Lower lobe of right lung (tissue), 2 donors: ENCODE results near the gene PKM. TPM values are rescaled to one million over a fixed set of nuclear protein-coding genes. Genes with fewer than 3 reads are reported as not detected.

Source experiments
- ATAC-seq, 2 donors: fragments of 200-7000 bp; cut with Tn5 transposase; one replicate each; pipeline ENCODE4 v1.9.1; 2020 to 2022; ENCODE audit warnings: mild to moderate bottlenecking in 2 of 2, moderate library complexity in 2 of 2
- DNase-seq: peaks from one replicate; pipeline ENCODE4 v3.0.0-alpha.2; 2020
- H3K27ac ChIP-seq: fragments of 200-600 bp; one replicate; pipeline ENCODE4 v1.8.0; 2022
- H3K27me3 ChIP-seq: fragments of 200-600 bp; one replicate; pipeline ENCODE4 v1.8.0; 2022; ENCODE audit warnings: low read depth
- H3K36me3 ChIP-seq: fragments of 200-600 bp; one replicate; pipeline ENCODE4 v1.8.0; 2022; ENCODE audit warnings: mild to moderate bottlenecking
- H3K4me1 ChIP-seq: fragments of 200-600 bp; one replicate; pipeline ENCODE4 v1.8.0; 2022
- H3K4me3 ChIP-seq: fragments of 200-600 bp; one replicate; pipeline ENCODE4 v1.8.0; 2022; ENCODE audit warnings: mild to moderate bottlenecking
- H3K9me3 ChIP-seq: fragments of 200-600 bp; one replicate; pipeline ENCODE4 v1.8.0; 2022
- CTCF ChIP-seq: fragments of 200-600 bp; IDR thresholded peaks from one replicate; pipeline ENCODE4 v1.8.0; 2022; ENCODE audit warnings: antibody characterized with exemption, mild to moderate bottlenecking
- intact Hi-C: fragments of 100-400 bp; cut with DNase I; formaldehyde crosslinking; loops from one replicate; pipeline ENCODE4 v1.11.0; 2022
- total RNA-seq: library from RNA; stranded (reverse); fragmentation: NEBNext Ultra II Directional; extraction: Animal tissue kit (Norgen Biotek cat#: 25700); gene quantifications from one replicate; pipeline ENCODE4 v1.2.1, GENCODE V29; 2021
- donor health status: DM: no; HTN: yes; CAD: no; lungs with severe emphysema.

PKM gene
- total RNA-seq, 1 donor from 2014 or later, result 443 TPM

- peak overlapping the region; percentile 27 for H3K27ac ChIP-seq
- DNase-seq (no peak), ATAC-seq (no peak)
- H3K27me3 ChIP-seq, result peaks cover 9% of the 10 kb centered on the region
- peaks cover 78% of the 10 kb centered on the region for H3K36me3 ChIP-seq
- H3K9me3 ChIP-seq, result no peaks in the 10 kb centered on the region
- intact Hi-C loops, result no loop called here
- no peak for TF ChIP-seq CTCF
- peaks cover 34% of the 10 kb centered on the region for H3K4me1 ChIP-seq
- no peak overlapping the region for H3K4me3 ChIP-seq
Observed at GRCh38 chr15:72201391-72201921, 29.5 kb downstream of the PKM start.

GRCh38 chr15:72200395-72201237 lies 30.4 kb downstream of the PKM start:
- Histone ChIP-seq H3K4me3 (no peak overlapping the region), H3K27me3 (peaks cover 12% of the 10 kb centered on the region), H3K4me1 (peaks cover 37% of the 10 kb centered on the region), H3K36me3 (peaks cover 69% of the 10 kb centered on the region), H3K27ac (no peak overlapping the region), H3K9me3 (no peaks in the 10 kb centered on the region)
- no peak for TF ChIP-seq CTCF
- ATAC-seq, result no peak
- no peak for DNase-seq
- intact Hi-C loops, result no loop called here

- ATAC-seq (peak; percentile 69 to 72), DNase-seq (peak; percentile 80)
- Histone ChIP-seq H3K4me3 (no peak overlapping the region), H3K9me3 (no peaks in the 10 kb centered on the region), H3K27me3 (peaks cover 12% of the 10 kb centered on the region), H3K36me3 (peaks cover 61% of the 10 kb centered on the region), H3K4me1 (peaks cover 41% of the 10 kb centered on the region), H3K27ac (peak overlapping the region; percentile 84)
- TF ChIP-seq CTCF, result peak; percentile 92
- intact Hi-C loops, result loop anchor here (10.0 kb wide), 1 partner anchor 65 kb away; no protein-coding TSS in a partner anchor
Observed at GRCh38 chr15:72199721-72200212, 31.2 kb downstream of the PKM start.

GRCh38 chr15:72199205-72199515 lies 31.8 kb downstream of the PKM start:
- Histone ChIP-seq H3K27me3 (peaks cover 12% of the 10 kb centered on the region), H3K36me3 (peaks cover 55% of the 10 kb centered on the region), H3K4me3 (no peak overlapping the region), H3K27ac (peak overlapping the region; percentile 84), H3K9me3 (no peaks in the 10 kb centered on the region), H3K4me1 (peaks cover 39% of the 10 kb centered on the region)
- intact Hi-C loops, result loop anchor here (10.0 kb wide), 1 partner anchor 66 kb away; no protein-coding TSS in a partner anchor
- no peak for ATAC-seq
- no peak for DNase-seq
- TF ChIP-seq CTCF, result no peak

- Histone ChIP-seq H3K4me3 (no peak overlapping the region), H3K27me3 (peaks cover 12% of the 10 kb centered on the region), H3K27ac (peak overlapping the region; percentile 84), H3K36me3 (peaks cover 49% of the 10 kb centered on the region), H3K9me3 (no peaks in the 10 kb centered on the region), H3K4me1 (peaks cover 35% of the 10 kb centered on the region)
- DNase-seq, result peak; percentile 71
- peak; percentile 67 to 74 for ATAC-seq
- TF ChIP-seq CTCF, result no peak
- intact Hi-C loops, result loop anchor here (10.0 kb wide), 1 partner anchor 66 kb away; no protein-coding TSS in a partner anchor
Observed at GRCh38 chr15:72198356-72199204, 32.4 kb downstream of the PKM start.
